Measurements from ENCODE around the gene TMEM63A. TPM values are rescaled to one million over a fixed set of nuclear protein-coding genes. Genes with fewer than 3 reads are reported as not detected.
A peak's percentile ranks its signal among the peaks of the same experiment; 100 is the strongest.

The TMEM63A gene
- total RNA-seq, 1 donor from 2014 or later: 41.3 TPM

- Histone ChIP-seq H3K36me3 (peaks cover 44 to 51% of the 10 kb centered on the region in 2 donors), H3K4me3 (no peak overlapping the region), H3K27ac (no peak overlapping the region), H3K4me1 (peaks cover 0 to 2% of the 10 kb centered on the region in 2 donors), H3K27me3 (no peaks in the 10 kb centered on the region), H3K9me3 (no peaks in the 10 kb centered on the region)
- no peak for DNase-seq (ENCODE audit: low spot score in 2 of 2)
- TF ChIP-seq CTCF (IDR thresholded peaks at IDR 0.05): no peak
- intact Hi-C loops (cut with DNase I): no loop called here
Measured at GRCh38 chr1:225846331-225847310, 35.6 kb downstream of the TMEM63A start.

GRCh38 chr1:225845571-225846259 is 36.5 kb downstream of the TMEM63A start:
- Histone ChIP-seq H3K36me3 (peaks cover 39 to 42% of the 10 kb centered on the region in 2 donors), H3K27ac (peak overlapping the region in 1 of 2 donors; percentile 35)

GRCh38 chr1:225845097-225845496 is 37.1 kb downstream of the TMEM63A start:
- Histone ChIP-seq H3K27ac (peak overlapping the region in 1 of 2 donors; percentile 35), H3K4me1 (peaks cover 0 to 2% of the 10 kb centered on the region in 2 donors), H3K27me3 (no peaks in the 10 kb centered on the region), H3K4me3 (no peak overlapping the region), H3K9me3 (no peaks in the 10 kb centered on the region), H3K36me3 (peaks cover 43 to 47% of the 10 kb centered on the region in 2 donors)
- intact Hi-C loops (cut with DNase I): loop anchor here (1.0 kb wide), 2 partner anchors 67 to 370 kb away; no protein-coding TSS in a partner anchor
- no peak for TF ChIP-seq CTCF (IDR thresholded peaks at IDR 0.05)
- DNase-seq (ENCODE audit: low spot score in 2 of 2): no peak

More at GRCh38 chr1:225845571-225846259, 36.5 kb downstream of the TMEM63A start:
- no peak overlapping the region for H3K4me3 ChIP-seq
- intact Hi-C loops (cut with DNase I): loop anchor here (1.0 kb wide), 2 partner anchors 67 to 370 kb away; no protein-coding TSS in a partner anchor
- no peaks in the 10 kb centered on the region for H3K27me3 ChIP-seq
- peak; percentile 71 to 85 (median 81) for TF ChIP-seq CTCF (IDR thresholded peaks at IDR 0.05)
- H3K9me3 ChIP-seq: no peaks in the 10 kb centered on the region
- peak in 1 of 2 donors; percentile 89 for DNase-seq (ENCODE audit: low spot score in 2 of 2)
- peaks cover 0 to 2% of the 10 kb centered on the region in 2 donors for H3K4me1 ChIP-seq

GRCh38 chr1:225844236-225845061 is 37.7 kb downstream of the TMEM63A start:
- H3K9me3 ChIP-seq: no peaks in the 10 kb centered on the region
- no peak overlapping the region for H3K4me3 ChIP-seq
- peaks cover 50 to 53% of the 10 kb centered on the region in 2 donors for H3K36me3 ChIP-seq
- intact Hi-C loops (cut with DNase I): loop anchor here (1.0 kb wide), 3 partner anchors 34 to 369 kb away; partner anchors contain the start of gene EPHX1
- TF ChIP-seq CTCF (IDR thresholded peaks at IDR 0.05): no peak
- H3K27me3 ChIP-seq: no peaks in the 10 kb centered on the region
- peaks cover 0 to 2% of the 10 kb centered on the region in 2 donors for H3K4me1 ChIP-seq
- peak overlapping the region in 1 of 2 donors; percentile 35 for H3K27ac ChIP-seq
- no peak for DNase-seq (ENCODE audit: low spot score in 2 of 2)

GRCh38 chr1:225843426-225843795 is 38.8 kb downstream of the TMEM63A start:
- Histone ChIP-seq H3K27me3 (no peaks in the 10 kb centered on the region), H3K27ac (no peak overlapping the region), H3K4me1 (peaks cover 0 to 2% of the 10 kb centered on the region in 2 donors), H3K4me3 (no peak overlapping the region), H3K9me3 (no peaks in the 10 kb centered on the region), H3K36me3 (peaks cover 58 to 59% of the 10 kb centered on the region in 2 donors)
- intact Hi-C loops (cut with DNase I): no loop called here
- TF ChIP-seq CTCF (IDR thresholded peaks at IDR 0.05): no peak
- no peak for DNase-seq (ENCODE audit: low spot score in 2 of 2)
